Lower leg skin (tissue), 3 donors: ENCODE results near the gene KPNA6.

Experiments used
- CTCF ChIP-seq, 3 donors: fragments of 450-650 bp; IDR thresholded peaks; one replicate each; pipeline ENCODE4 v1.5.1; 2016; ENCODE audit warnings: antibody characterized with exemption in 3 of 3, mild to moderate bottlenecking in 3 of 3, moderate library complexity in 2 of 3
- POLR2A ChIP-seq, 2 donors: fragments of 450-650 bp; IDR thresholded peaks; one replicate each; pipeline ENCODE4 v1.6.1; 2016 to 2017; ENCODE audit warnings: antibody characterized with exemption in 2 of 2, mild to moderate bottlenecking in 1 of 2, moderate library complexity in 1 of 2

- TF ChIP-seq POLR2A (IDR thresholded peaks at IDR 0.05), result no peak
- TF ChIP-seq CTCF (IDR thresholded peaks at IDR 0.05), result no peak
Measured at GRCh38 chr1:32150847-32151246, 43.0 kb downstream of the KPNA6 start.
